ENCODE data around the gene DNAL4.

Gene DNAL4

DNA sequence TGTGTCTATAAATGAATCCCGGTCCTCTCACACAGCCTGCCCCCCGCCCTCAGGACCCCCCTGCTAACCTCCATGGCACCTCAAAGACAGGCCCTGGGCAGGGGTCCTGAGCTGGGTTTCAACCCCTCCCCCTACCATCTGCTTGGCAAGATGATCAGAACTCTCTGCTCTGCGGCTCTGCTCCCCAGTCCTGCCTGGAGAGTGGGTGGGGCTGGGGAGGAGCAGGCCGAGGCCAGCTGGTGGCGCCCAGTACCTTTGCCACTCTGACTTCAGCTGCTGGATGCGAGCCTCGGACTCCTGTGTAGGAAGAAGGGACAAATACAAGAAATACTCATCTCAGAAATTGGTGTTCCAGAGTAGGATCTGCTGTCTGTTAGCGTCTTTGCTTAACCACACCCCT is 53.2 kb downstream of the DNAL4 start:
- TF ChIP-seq, protein P1, sequence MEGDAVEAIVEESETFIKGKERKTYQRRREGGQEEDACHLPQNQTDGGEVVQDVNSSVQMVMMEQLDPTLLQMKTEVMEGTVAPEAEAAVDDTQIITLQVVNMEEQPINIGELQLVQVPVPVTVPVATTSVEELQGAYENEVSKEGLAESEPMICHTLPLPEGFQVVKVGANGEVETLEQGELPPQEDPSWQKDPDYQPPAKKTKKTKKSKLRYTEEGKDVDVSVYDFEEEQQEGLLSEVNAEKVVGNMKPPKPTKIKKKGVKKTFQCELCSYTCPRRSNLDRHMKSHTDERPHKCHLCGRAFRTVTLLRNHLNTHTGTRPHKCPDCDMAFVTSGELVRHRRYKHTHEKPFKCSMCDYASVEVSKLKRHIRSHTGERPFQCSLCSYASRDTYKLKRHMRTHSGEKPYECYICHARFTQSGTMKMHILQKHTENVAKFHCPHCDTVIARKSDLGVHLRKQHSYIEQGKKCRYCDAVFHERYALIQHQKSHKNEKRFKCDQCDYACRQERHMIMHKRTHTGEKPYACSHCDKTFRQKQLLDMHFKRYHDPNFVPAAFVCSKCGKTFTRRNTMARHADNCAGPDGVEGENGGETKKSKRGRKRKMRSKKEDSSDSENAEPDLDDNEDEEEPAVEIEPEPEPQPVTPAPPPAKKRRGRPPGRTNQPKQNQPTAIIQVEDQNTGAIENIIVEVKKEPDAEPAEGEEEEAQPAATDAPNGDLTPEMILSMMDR (IDR thresholded peaks at IDR 0.05; ENCODE audit: low read depth, low read length, missing control alignments): no peak
- in situ Hi-C loops (cut with HindIII; ENCODE audit: low sequenced_read_pairs): no loop called here
- no peak for DNase-seq (ENCODE audit: low read depth)
- H3K4me3 ChIP-seq (ENCODE audit: low read depth, low read length): no peak overlapping the region

DNA sequence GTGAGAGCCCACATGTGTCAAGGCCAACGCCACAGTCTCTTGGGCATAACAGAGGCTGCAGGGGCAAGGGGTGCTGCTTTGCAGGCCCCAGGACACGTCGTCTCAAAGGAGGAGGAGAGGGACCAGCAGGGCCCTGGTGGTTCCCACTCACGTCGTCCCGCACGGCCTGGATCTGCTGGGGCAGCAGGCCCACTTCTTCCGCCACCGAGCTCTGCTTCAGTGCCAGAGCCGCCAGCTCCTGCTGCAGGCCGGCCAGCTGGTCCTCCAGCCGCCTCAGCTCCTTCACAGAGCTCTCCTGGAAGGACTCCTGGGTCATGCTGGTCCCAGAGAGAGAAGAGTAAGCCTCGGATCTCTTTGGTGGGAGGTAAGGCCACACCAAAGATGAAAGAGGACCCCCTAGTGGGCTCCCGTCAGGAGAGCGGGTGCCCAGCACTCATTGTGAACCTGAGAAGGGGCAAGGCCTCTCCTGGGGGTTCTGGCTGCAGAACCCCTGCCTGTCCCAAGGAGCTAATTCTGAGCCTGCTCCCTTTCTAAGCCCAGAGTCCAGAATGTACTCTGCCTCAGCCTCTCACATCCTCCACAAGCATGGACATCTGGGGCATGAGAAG is 53.7 kb downstream of the DNAL4 start:
- in situ Hi-C loops (cut with HindIII; ENCODE audit: low sequenced_read_pairs): no loop called here
- DNase-seq (ENCODE audit: low read depth): no peak
- TF ChIP-seq, protein P1 (IDR thresholded peaks at IDR 0.05; ENCODE audit: low read depth, low read length, missing control alignments): no peak
- H3K4me3 ChIP-seq (ENCODE audit: low read depth, low read length): no peak overlapping the region

DNA sequence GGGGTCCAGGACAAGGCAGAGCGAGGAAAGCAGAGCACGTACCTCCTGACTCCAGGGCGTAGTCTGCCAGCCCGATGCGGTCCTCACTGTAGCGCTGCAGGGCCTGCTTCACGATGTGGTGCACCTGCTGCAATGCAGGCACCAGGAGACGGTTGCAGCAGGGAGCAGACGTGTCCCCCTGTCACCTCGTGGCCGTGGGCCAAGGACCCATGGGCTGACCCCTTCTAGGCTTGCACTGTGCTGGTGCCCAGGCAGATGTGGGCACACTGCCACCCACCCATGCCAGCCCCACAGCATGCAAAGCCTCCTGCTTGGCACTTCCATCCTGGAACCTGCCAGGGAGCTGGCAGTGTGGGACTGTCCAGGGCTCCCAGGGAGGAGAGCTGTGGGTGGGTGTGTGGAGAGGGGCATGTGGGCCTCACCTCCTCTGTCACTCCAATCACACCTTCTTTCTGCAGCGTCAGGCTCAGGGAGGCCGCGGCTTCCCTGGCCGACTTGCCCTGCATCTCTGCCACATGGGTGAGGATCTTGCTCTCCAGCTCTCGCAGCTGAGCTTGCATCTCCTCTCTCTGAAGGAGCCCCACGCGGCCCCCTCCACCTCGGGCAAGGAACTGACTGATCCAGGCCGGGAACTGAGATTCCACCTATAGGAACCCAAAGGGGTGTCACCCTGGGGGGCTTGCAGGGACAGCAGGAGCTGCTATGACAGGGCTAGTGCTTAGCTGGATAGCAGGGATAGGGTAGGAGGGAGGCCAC is 54.5 kb downstream of the DNAL4 start:
- TF ChIP-seq, protein P1 (IDR thresholded peaks at IDR 0.05; ENCODE audit: low read depth, low read length, missing control alignments): no peak
- no peak for DNase-seq (ENCODE audit: low read depth)
- no peak overlapping the region for H3K4me3 ChIP-seq (ENCODE audit: low read depth, low read length)
- in situ Hi-C loops (cut with HindIII; ENCODE audit: low sequenced_read_pairs): no loop called here

DNA sequence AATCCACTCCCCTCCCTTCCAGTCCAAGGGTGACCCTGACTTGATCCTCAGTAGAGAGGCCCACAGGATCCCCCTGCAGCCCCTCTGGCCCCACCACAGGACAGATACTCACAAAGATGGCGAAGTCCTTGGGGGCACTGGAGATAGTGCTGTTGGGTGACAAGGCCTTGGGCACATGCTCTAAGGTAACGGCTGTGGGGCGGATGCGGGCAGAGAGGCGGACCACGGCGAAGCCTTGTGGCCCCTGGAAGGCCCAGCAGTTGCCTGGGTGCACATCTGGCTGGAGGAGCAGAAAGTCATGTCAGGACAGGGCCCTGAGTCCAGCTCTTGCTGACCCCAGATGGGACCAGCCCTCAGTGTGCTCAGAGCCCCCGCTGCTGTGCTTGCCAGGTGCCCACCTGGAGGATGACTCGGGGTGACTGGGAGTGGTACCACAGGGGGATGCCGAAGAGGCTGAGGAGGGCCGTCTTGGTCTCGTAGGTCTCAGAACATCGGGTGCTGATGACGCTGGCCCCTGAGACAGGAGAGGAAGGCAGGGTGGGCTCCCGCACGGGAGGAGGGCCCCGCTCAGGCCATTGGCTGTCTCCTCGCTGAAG is 55.4 kb downstream of the DNAL4 start:
- in situ Hi-C loops (cut with HindIII; ENCODE audit: low sequenced_read_pairs): no loop called here

DNA sequence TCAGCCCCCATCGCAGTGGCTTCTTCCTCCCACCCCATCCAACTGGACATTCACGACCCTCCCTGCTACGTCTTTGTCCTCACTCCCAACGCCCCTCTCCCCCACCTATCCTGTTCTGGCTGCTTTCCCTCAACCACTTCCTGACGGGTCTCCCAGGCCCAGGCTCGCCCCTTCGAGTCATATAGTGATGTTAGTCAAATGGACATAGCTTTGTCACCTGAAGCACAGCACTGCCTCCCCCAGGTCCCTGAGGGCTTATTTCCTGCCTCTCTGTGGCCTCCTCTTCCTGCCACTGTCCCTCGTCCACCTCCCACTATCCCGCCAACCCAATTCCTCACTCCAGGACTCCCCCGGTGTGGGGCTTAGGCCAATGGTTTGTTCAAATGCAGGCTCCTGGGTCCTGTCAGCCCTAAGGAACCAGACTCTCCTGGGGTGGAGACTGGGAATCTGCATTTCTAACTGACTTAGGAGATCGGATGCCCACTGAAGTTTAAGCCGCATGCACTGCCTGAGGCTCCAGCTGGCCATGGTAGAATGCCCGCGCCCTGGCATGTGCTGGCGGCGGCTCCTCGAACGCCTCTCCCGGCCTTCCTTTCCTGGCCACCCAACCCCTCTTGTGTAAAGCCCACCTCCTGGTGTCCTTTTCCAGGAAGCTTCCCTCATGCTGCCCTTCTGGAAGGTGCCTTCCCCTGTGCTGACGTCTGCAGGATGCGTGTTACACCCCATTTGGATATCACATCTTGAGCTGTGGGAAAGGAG is 56.5 kb downstream of the DNAL4 start:
- TF ChIP-seq, protein P1 (IDR thresholded peaks at IDR 0.05; ENCODE audit: low read depth, low read length, missing control alignments): no peak
- H3K4me3 ChIP-seq (ENCODE audit: low read depth, low read length): no peak overlapping the region
- in situ Hi-C loops (cut with HindIII; ENCODE audit: low sequenced_read_pairs): no loop called here
- DNase-seq (ENCODE audit: low read depth): no peak

More for the DNA sequence above, 55.4 kb downstream of the DNAL4 start:
- TF ChIP-seq, protein P1 (IDR thresholded peaks at IDR 0.05; ENCODE audit: low read depth, low read length, missing control alignments): no peak
- no peak for DNase-seq (ENCODE audit: low read depth)
- no peak overlapping the region for H3K4me3 ChIP-seq (ENCODE audit: low read depth, low read length)

DNA sequence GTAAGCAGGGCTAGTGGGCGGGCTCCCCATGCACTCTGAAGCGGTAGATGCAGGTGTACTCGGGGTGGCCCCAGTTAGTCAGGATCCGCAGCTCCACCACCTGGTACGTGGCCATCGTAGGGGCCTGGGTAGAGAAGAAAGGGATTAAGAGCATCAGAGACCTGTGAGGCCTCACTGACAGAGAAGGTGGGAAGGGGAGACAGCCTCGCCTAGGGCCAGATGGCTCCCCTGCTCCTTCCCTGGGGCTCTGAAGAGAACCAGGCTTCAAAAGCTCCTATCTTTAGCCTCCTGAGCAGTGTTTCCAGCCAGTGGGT is 57.7 kb downstream of the DNAL4 start:
- in situ Hi-C loops (cut with HindIII; ENCODE audit: low sequenced_read_pairs): no loop called here
- H3K4me3 ChIP-seq (ENCODE audit: low read depth, low read length): no peak overlapping the region
- no peak for DNase-seq (ENCODE audit: low read depth)
- TF ChIP-seq, protein P1 (IDR thresholded peaks at IDR 0.05; ENCODE audit: low read depth, low read length, missing control alignments): no peak
